Lung (tissue), 12 donors: ENCODE measurements around the gene CANT1. TPM values are rescaled to one million over a fixed set of nuclear protein-coding genes. Genes with fewer than 3 reads are reported as not detected.

Experiments
- ATAC-seq: fragments of 200-7000 bp; cut with Tn5 transposase; one replicate; pipeline ENCODE4 v1.9.1; 2020; ENCODE audit warnings: moderate number of reproducible peaks; ENCODE audit not compliant: insufficient read depth, low FRiP score
- DNase-seq, 3 donors: peaks; one replicate each; pipeline ENCODE4 v3.0.0-alpha.2; 2013 to 2017
- H3K27ac ChIP-seq, 2 donors: one replicate each; pipeline ENCODE4 v1.5.1; 2013; ENCODE audit warnings: mild to moderate bottlenecking in 2 of 2, moderate library complexity in 2 of 2, control low read depth in 1 of 2, inconsistent platforms in 1 of 2, low read depth in 1 of 2, low read length in 1 of 2
- H3K27me3 ChIP-seq, 3 donors: one replicate each; pipeline ENCODE4 v1.5.1; 2013; ENCODE audit warnings: low read length in 2 of 3; ENCODE audit not compliant: control insufficient read depth in 3 of 3, insufficient read depth in 3 of 3
- H3K36me3 ChIP-seq, 4 donors: one replicate each; pipeline ENCODE4 v1.5.1; 2013; ENCODE audit warnings: low read length in 4 of 4, mild to moderate bottlenecking in 1 of 4, moderate library complexity in 1 of 4; ENCODE audit not compliant: control insufficient read depth in 4 of 4, insufficient read depth in 4 of 4
- H3K4me1 ChIP-seq, 5 donors: one replicate each; pipeline ENCODE4 v1.5.1; 2013; ENCODE audit warnings: low read length in 5 of 5, mild to moderate bottlenecking in 2 of 5, moderate library complexity in 1 of 5; ENCODE audit not compliant: control insufficient read depth in 5 of 5, insufficient read depth in 5 of 5
- H3K4me3 ChIP-seq: one replicate; pipeline ENCODE4 v1.5.1; 2013; ENCODE audit warnings: mild to moderate bottlenecking, control low read depth, moderate library complexity
- H3K9ac ChIP-seq, 2 donors: one replicate each; pipeline ENCODE4 v1.5.1; 2013; ENCODE audit warnings: low read length in 2 of 2, control low read depth in 1 of 2; ENCODE audit not compliant: insufficient read depth in 1 of 2
- H3K9me3 ChIP-seq, 4 donors: one replicate each; pipeline ENCODE4 v1.5.1; 2013; ENCODE audit warnings: low read length in 3 of 4, mild to moderate bottlenecking in 1 of 4, moderate library complexity in 1 of 4; ENCODE audit not compliant: control insufficient read depth in 4 of 4, insufficient read depth in 3 of 4
- WGBS, 2 donors: extraction: QIAGEN DNeasy Blood & Tissue Kit; methylation state at CpG; one replicate each; pipeline ENCODE4 v1.1.7; 2013; 5-methylcytosine and 5-hydroxymethylcytosine counted together
- polyA plus RNA-seq, 2 donors: library from polyadenylated mRNA; stranded (reverse); fragments of 200-250 nt; gene quantifications; one replicate each; pipeline ENCODE4 v1.2.1, GENCODE V29; 2013
- total RNA-seq, 2 donors: library from RNA; depleted of rRNA in 1 of 2; stranded (reverse); fragments of >200 nt in 1 of 2; gene quantifications; one replicate each; pipeline ENCODE4 v1.2.1, GENCODE V29; 2014 to 2021
- TF ChIP-seq, protein P1 (sequence below): IDR thresholded peaks from 2 replicates; pipeline ENCODE4 v1.5.1; 2012; ENCODE audit warnings: mild to moderate bottlenecking; ENCODE audit errors: control extremely low read depth, extremely low read depth
- donor health status: control.
- donor health status: control.
- donor health status: Bipolar disorder and iron deficiency.
- donor health status: healthy.
- donor health status: DM: yes; HTN: yes; CAD: no.

Gene CANT1
- total and polyA plus RNA-seq, 4 donors = 8.5 to 75.8 (median 48.7) TPM

DNA sequence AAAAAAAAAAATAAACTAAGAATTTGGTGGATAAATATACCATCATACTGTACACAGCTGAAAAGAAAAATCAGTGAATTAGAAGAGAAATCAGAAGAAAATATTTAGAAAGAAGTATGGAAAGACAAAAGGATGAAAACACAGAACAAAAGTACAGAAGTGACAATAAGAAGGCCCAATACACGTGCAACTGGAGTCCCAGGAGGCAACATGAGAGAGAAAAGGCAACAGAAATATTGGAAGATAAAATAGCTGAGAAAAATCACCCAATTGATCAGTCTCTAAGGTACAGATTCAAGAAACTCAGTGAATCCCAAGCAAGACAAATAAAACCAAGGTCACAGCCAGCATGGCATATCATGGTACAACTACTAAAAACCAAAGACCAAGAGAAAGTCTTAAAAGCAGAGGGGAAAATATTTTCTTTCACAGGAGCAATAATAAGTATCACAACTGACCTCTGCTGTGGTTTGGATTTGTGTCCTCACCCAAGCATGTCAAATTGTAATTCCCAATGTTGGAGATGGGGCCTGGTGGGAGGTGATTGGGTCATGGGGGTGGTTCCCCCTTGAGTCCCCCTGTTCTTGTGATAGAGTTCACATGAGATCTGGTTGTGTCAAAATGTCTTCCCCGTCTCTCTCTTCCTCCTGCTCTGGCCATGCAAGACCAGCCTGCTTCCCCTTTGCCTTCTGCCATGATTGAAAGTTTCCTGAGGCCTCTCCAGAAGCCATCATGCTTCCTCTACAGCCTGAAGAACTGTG, 44.8 kb upstream of the CANT1 start:
- TF ChIP-seq, protein P1, sequence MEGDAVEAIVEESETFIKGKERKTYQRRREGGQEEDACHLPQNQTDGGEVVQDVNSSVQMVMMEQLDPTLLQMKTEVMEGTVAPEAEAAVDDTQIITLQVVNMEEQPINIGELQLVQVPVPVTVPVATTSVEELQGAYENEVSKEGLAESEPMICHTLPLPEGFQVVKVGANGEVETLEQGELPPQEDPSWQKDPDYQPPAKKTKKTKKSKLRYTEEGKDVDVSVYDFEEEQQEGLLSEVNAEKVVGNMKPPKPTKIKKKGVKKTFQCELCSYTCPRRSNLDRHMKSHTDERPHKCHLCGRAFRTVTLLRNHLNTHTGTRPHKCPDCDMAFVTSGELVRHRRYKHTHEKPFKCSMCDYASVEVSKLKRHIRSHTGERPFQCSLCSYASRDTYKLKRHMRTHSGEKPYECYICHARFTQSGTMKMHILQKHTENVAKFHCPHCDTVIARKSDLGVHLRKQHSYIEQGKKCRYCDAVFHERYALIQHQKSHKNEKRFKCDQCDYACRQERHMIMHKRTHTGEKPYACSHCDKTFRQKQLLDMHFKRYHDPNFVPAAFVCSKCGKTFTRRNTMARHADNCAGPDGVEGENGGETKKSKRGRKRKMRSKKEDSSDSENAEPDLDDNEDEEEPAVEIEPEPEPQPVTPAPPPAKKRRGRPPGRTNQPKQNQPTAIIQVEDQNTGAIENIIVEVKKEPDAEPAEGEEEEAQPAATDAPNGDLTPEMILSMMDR = no peak
- Histone ChIP-seq H3K27me3 (no peaks in the 10 kb centered on the region), H3K4me3 (no peak overlapping the region), H3K9ac (no peak overlapping the region), H3K9me3 (peaks cover 0 to 6% (median 0%) of the 10 kb centered on the region in 4 donors), H3K27ac (peak overlapping the region in 1 of 2 donors; percentile 13), H3K36me3 (no peaks in the 10 kb centered on the region), H3K4me1 (peaks cover 0 to 3% (median 0%) of the 10 kb centered on the region in 5 donors)
- 54 to 77% methylated on average over 2 of the region's 2 CpGs for WGBS, 2 donors
- DNase-seq (no peak), ATAC-seq (no peak)

DNA sequence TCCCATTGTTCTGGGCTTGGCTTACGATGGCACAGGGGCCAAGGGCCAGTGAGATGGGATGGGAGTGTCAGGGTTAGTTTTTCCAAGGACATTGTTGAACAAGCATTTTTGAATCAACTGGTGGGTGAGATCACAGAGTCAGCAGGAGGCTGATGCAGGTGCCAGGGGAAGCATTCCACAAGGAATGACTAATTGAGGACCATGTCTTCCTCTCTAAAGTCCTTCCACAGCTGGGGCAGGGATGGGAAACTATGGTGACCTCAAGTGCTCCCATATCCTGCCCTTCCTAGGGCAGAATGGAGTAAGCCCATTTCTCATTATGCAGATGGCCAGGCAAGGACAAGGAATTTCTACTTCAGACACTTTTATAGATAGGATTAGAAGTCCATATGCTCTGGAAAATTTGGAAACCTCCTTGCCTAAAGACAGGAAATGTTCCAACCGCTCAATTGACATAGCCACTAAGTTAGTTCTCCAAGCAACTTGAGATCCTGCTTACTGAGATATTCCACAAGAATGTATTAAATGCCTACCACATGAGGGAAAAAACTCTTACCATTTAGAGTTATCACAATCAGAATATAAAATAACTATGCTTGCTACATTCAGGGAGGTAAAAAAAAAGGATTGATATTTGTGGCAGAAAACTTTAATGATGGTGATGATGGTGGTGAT, 43.8 kb upstream of the CANT1 start:
- no peak overlapping the region for H3K4me3 ChIP-seq
- H3K9ac ChIP-seq = no peak overlapping the region
- H3K27me3 ChIP-seq = no peaks in the 10 kb centered on the region
- ATAC-seq (no peak), DNase-seq (no peak)
- TF ChIP-seq, protein P1 = no peak
- peaks cover 0 to 6% (median 0%) of the 10 kb centered on the region in 4 donors for H3K9me3 ChIP-seq
- no peaks in the 10 kb centered on the region for H3K36me3 ChIP-seq
- H3K27ac ChIP-seq = peak overlapping the region in 1 of 2 donors; percentile 34
- WGBS, 2 donors = 78 to 79% methylated on average over 2 of the region's 2 CpGs
- H3K4me1 ChIP-seq = peaks cover 0 to 3% (median 0%) of the 10 kb centered on the region in 5 donors

DNA sequence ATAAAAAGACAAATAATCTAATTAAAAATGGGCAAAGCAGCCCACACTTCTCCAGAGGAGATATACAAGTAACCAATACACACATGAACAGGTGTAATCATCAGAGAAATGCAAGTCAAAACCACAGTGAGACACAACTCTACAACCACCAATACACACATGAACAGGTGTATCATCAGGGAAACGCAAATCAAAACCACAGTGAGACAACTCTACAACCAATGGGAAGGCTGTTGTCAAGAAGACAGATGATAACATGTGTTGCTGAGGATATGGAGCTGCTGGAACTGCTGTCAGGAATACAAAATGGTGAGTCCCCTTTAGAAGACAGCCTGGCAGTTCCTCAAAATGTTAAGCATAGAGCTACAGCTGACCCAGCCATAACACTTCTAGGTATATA, 42.6 kb upstream of the CANT1 start:
- ATAC-seq = no peak
- Histone ChIP-seq H3K4me1 (peaks cover 0 to 3% (median 0%) of the 10 kb centered on the region in 5 donors), H3K9me3 (peaks cover 0 to 6% (median 0%) of the 10 kb centered on the region in 4 donors), H3K27ac (no peak overlapping the region), H3K27me3 (no peaks in the 10 kb centered on the region), H3K9ac (no peak overlapping the region), H3K36me3 (peaks cover 0 to 3% (median 0%) of the 10 kb centered on the region in 4 donors), H3K4me3 (no peak overlapping the region)
- no peak for DNase-seq
- WGBS, 2 donors = 38 to 77% methylated on average over 1 of the region's 1 CpG
- TF ChIP-seq, protein P1 = no peak
